HUDEP-2 (cell line): ENCODE measurements around the gene EFHD2.
"Not testable (repeated sequence)": the region's sequence is repeated elsewhere in the genome, so short reads cannot be mapped to it uniquely, and the experiment has no call there.

Experiments
- DNase-seq, 76 experiments: peaks; one replicate each; lab custom pipeline; 2025; ENCODE audit not compliant: unreplicated experiment in 76 of 76; lab: John Stamatoyannopoulos, UW

The EFHD2 gene

GRCh38 chr1:15386164-15386749, 23.4 kb upstream of the EFHD2 start:
- no peak for DNase-seq

GRCh38 chr1:15388201-15388880, 21.3 kb upstream of the EFHD2 start:
- no peak for DNase-seq

GRCh38 chr1:15389828-15390227, 19.9 kb upstream of the EFHD2 start:
- not testable (repeated sequence) for DNase-seq

GRCh38 chr1:15390667-15391066, 19.0 kb upstream of the EFHD2 start:
- peak in 1 of 76 experiments; percentile 13 for DNase-seq

- no peak for DNase-seq
These were observed 18.3 kb upstream of the EFHD2 start for GRCh38 chr1:15391366-15391765.

- no peak for DNase-seq
These were observed 16.0 kb upstream of the EFHD2 start for GRCh38 chr1:15393475-15394257.

- DNase-seq = no peak
These were observed 15.4 kb upstream of the EFHD2 start for GRCh38 chr1:15394258-15394690.

GRCh38 chr1:15397236-15397635, 12.5 kb upstream of the EFHD2 start:
- no peak for DNase-seq

- DNase-seq = no peak
These were observed 10.0 kb upstream of the EFHD2 start for GRCh38 chr1:15399710-15400109.

GRCh38 chr1:15400627-15401026, 9.1 kb upstream of the EFHD2 start:
- no peak for DNase-seq

GRCh38 chr1:15401391-15402055, 8.2 kb upstream of the EFHD2 start:
- DNase-seq = no peak

GRCh38 chr1:15402809-15403450, 6.8 kb upstream of the EFHD2 start:
- no peak for DNase-seq

GRCh38 chr1:15403962-15404580, 5.6 kb upstream of the EFHD2 start:
- no peak for DNase-seq

- no peak for DNase-seq
These were observed 4.4 kb upstream of the EFHD2 start for GRCh38 chr1:15405106-15405850.

GRCh38 chr1:15406614-15407559, 2.8 kb upstream of the EFHD2 start:
- DNase-seq = no peak

- DNase-seq = no peak
These were observed 2.1 kb upstream of the EFHD2 start for GRCh38 chr1:15407580-15407979.

GRCh38 chr1:15408890-15409387, 749 bp upstream of the EFHD2 start:
- DNase-seq = no peak

GRCh38 chr1:15410223-15410883, 665 bp downstream of the EFHD2 start:
- DNase-seq = no peak
